SK-N-SH treated with all-trans-retinoic acid at 6 μM for 48 hours (cell line): ENCODE measurements around the gene PHF1.
"Not testable (repeated sequence)": the region's sequence is repeated elsewhere in the genome, so short reads cannot be mapped to it uniquely, and the experiment has no call there.

ENCODE experiments used
- ATAC-seq: fragments of 200-7000 bp; cut with Tn5 transposase; 3 replicates; pipeline ENCODE4 v1.9.1; 2020; ENCODE audit warnings: mild to moderate bottlenecking, moderate library complexity
- ARNTL ChIP-seq: fragments of 450-650 bp; formaldehyde crosslinking; IDR thresholded peaks from 2 replicates; pipeline ENCODE4 v1.5.0; 2020; ENCODE audit warnings: low read depth, mild to moderate bottlenecking, moderate library complexity, borderline replicate concordance
- BACH2 ChIP-seq: fragments of 250-450 bp; sonication (Bioruptor Pico); IDR thresholded peaks from 2 replicates; pipeline ENCODE4 v1.9.0; 2021; ENCODE audit warnings: mild to moderate bottlenecking, borderline replicate concordance
- ESRRG ChIP-seq: fragments of 250-450 bp; sonication (Bioruptor Pico); IDR thresholded peaks from 2 replicates; pipeline ENCODE4 v1.6.1; 2021; ENCODE audit warnings: mild to moderate bottlenecking
- GLIS3 ChIP-seq: fragments of 250-450 bp; sonication (Bioruptor Pico); IDR thresholded peaks from 2 replicates; pipeline ENCODE4 v1.5.0; 2020; ENCODE audit warnings: mild to moderate bottlenecking, moderate library complexity
- ISL1 ChIP-seq: fragments of 250-450 bp; sonication (Bioruptor Pico); IDR thresholded peaks from 2 replicates; pipeline ENCODE4 v2.1.2; 2022; ENCODE audit warnings: mild to moderate bottlenecking, moderate library complexity
- RARB ChIP-seq: fragments of 250-450 bp; sonication (Bioruptor Pico); IDR thresholded peaks from 2 replicates; pipeline ENCODE4 v1.8.0; 2021; ENCODE audit warnings: mild to moderate bottlenecking, moderate library complexity
- SNAI2 ChIP-seq: fragments of 250-450 bp; sonication (Bioruptor Pico); IDR thresholded peaks from 2 replicates; pipeline ENCODE4 v1.5.0; 2020; ENCODE audit warnings: mild to moderate bottlenecking, moderate library complexity
- TCF4 ChIP-seq: fragments of 250-450 bp; sonication (Bioruptor Pico); IDR thresholded peaks from 2 replicates; pipeline ENCODE4 v1.8.0; 2021; ENCODE audit warnings: mild to moderate bottlenecking, moderate library complexity, borderline replicate concordance
- TOX ChIP-seq: fragments of 250-450 bp; sonication (Bioruptor Pico); IDR thresholded peaks from 2 replicates; pipeline ENCODE4 v1.8.0; 2021; ENCODE audit warnings: mild to moderate bottlenecking, moderate library complexity, borderline replicate concordance
- ZFP3 ChIP-seq: fragments of 250-450 bp; sonication (Bioruptor Pico); IDR thresholded peaks from 2 replicates; pipeline ENCODE4 v1.5.0; 2020; ENCODE audit warnings: mild to moderate bottlenecking, moderate library complexity
- ZNF70 ChIP-seq: fragments of 450-650 bp; formaldehyde crosslinking; IDR thresholded peaks from 2 replicates; pipeline ENCODE4 v1.5.0; 2020; ENCODE audit warnings: mild to moderate bottlenecking, moderate library complexity
- TF ChIP-seq, protein P1 (sequence below): fragments of 250-450 bp; sonication (Bioruptor Pico); IDR thresholded peaks from 2 replicates; pipeline ENCODE4 v1.8.0; 2021; ENCODE audit warnings: low read depth, mild to moderate bottlenecking, moderate library complexity, borderline replicate concordance
- TF ChIP-seq, protein P2 (sequence below): fragments of 250-450 bp; sonication (Bioruptor Pico); IDR thresholded peaks from 2 replicates; pipeline ENCODE4 v1.5.0; 2020; ENCODE audit warnings: mild to moderate bottlenecking, moderate library complexity
- TF ChIP-seq, protein P3 (sequence below): fragments of 250-450 bp; sonication (Bioruptor Pico); IDR thresholded peaks from 2 replicates; pipeline ENCODE4 v1.8.0; 2020; ENCODE audit warnings: mild to moderate bottlenecking, moderate library complexity, borderline replicate concordance
- TF ChIP-seq, protein P4 (sequence below): fragments of 250-450 bp; sonication (Bioruptor Pico); IDR thresholded peaks from 2 replicates; pipeline ENCODE4 v1.5.1; 2021; ENCODE audit warnings: mild to moderate bottlenecking, moderate library complexity
- TF ChIP-seq, protein P5 (sequence below): fragments of 250-450 bp; sonication (Bioruptor Pico); IDR thresholded peaks from 2 replicates; pipeline ENCODE4 v1.5.1; 2020; ENCODE audit warnings: low read depth, mild to moderate bottlenecking, moderate library complexity

Gene PHF1

DNA sequence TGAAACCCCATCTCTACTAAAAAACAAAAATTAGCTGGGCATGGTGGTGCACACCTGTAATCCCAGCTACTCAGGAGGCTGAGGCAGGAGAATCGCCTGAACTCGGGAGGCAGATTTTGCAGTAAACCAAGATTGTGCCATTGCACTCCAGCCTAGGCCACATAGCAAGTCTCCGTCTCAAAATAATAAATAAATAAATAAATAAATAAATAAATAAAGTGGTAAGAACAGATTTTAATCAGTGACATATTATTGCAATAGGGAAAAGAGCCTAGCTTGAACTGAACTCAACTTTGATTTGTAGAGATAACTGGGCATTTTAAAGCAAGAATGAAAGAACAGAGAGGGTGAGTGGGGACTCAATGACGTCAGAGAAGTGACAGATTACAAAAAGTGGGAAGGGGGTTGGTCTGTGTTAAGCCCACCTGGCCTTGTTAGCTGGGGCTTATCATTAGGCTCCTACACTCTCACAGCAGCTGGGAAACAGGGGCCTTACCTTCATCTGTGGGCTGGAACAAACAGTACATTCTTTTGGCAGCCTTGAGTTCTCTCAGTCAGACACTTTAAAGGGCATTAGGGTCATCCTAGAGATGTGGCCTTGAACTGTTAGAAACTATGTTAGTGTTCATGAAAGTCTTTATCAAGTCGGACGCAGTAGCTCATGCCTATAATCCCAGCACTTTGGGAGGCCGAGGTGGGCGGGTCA is 43.7 kb upstream of the PHF1 start (continued):
- TF ChIP-seq, protein P1, sequence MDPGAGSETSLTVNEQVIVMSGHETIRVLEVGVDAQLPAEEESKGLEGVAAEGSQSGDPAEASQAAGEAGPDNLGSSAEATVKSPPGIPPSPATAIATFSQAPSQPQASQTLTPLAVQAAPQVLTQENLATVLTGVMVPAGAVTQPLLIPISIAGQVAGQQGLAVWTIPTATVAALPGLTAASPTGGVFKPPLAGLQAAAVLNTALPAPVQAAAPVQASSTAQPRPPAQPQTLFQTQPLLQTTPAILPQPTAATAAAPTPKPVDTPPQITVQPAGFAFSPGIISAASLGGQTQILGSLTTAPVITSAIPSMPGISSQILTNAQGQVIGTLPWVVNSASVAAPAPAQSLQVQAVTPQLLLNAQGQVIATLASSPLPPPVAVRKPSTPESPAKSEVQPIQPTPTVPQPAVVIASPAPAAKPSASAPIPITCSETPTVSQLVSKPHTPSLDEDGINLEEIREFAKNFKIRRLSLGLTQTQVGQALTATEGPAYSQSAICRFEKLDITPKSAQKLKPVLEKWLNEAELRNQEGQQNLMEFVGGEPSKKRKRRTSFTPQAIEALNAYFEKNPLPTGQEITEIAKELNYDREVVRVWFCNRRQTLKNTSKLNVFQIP (CRISPR knock-in tag) = no peak
- TF ChIP-seq TOX (CRISPR knock-in tag) (no peak), ZNF70 (CRISPR knock-in tag) (no peak), ESRRG (CRISPR knock-in tag) (no peak), ARNTL (no peak)

DNA sequence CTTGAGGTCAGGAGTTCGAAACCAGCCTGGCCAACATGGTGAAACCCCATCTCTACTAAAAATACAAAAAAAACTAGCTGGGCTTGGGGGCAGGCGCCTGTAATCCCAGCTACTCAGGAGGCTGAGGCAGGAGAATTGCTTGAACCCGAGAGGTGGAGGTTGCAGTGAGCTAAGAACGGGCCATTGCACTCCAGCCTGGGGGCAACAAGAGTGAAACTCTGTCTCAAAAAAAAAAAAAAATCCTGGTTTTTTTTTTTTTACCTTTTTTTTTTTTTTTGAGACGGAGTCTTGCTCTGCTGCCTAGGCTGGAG is 43.1 kb upstream of the PHF1 start:
- not testable (repeated sequence) for ATAC-seq

DNA sequence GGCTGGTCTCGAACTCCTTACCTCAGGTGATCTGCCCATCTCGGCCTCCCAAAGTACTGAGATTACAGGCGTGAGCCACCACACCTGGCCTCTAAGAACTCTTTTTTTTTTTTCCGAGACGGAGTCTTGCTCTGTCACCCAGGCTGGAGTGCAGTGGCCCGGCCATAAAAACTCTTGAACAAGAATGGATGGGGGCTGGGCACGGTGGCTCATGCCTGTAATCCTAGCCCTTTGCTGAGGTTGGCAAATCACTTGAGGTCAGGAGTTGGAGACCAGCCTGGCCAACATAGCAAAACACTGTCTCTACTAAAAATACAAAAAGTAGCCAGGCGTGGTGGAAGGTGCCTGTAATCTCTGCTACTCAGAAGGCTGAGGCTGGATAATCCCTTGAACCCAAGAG is 38.9 kb upstream of the PHF1 start:
- not testable (repeated sequence) for ATAC-seq

DNA sequence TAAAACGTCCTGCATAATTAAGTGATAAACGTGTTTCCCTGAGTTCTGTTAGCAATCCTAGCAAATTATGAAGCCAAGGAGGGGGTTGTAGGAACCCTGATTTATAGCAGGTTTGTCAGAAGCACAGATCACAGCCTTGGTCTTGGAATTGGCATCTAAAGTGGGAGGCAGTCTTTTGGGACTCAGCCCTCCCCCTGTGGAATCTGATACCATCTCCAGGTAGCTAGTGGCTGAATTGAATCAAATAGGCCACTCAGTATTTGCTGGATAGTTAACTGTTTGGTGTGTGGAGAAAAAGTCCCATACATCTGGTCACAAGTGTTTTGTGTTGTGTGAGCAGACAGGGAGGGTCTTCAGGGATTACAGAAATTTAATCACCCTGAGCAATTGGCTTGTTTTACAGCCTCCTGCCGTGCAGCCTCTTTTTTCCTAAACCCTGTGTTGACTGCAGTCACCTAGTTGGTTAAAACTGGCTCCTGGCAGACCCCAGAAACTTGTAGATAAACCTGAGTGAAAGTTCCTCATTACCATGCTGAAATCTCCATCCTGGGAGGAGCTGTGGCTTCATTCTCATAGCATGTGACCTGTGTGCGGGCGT is 38.2 kb upstream of the PHF1 start:
- TF ChIP-seq SNAI2 (CRISPR knock-in tag) (no peak), TCF4 (no peak), GLIS3 (CRISPR knock-in tag) (no peak), RARB (CRISPR knock-in tag) (no peak)
- TF ChIP-seq, protein P2, sequence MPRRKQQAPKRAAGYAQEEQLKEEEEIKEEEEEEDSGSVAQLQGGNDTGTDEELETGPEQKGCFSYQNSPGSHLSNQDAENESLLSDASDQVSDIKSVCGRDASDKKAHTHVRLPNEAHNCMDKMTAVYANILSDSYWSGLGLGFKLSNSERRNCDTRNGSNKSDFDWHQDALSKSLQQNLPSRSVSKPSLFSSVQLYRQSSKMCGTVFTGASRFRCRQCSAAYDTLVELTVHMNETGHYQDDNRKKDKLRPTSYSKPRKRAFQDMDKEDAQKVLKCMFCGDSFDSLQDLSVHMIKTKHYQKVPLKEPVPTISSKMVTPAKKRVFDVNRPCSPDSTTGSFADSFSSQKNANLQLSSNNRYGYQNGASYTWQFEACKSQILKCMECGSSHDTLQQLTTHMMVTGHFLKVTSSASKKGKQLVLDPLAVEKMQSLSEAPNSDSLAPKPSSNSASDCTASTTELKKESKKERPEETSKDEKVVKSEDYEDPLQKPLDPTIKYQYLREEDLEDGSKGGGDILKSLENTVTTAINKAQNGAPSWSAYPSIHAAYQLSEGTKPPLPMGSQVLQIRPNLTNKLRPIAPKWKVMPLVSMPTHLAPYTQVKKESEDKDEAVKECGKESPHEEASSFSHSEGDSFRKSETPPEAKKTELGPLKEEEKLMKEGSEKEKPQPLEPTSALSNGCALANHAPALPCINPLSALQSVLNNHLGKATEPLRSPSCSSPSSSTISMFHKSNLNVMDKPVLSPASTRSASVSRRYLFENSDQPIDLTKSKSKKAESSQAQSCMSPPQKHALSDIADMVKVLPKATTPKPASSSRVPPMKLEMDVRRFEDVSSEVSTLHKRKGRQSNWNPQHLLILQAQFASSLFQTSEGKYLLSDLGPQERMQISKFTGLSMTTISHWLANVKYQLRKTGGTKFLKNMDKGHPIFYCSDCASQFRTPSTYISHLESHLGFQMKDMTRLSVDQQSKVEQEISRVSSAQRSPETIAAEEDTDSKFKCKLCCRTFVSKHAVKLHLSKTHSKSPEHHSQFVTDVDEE (CRISPR knock-in tag) = no peak
- TF ChIP-seq, protein P3, sequence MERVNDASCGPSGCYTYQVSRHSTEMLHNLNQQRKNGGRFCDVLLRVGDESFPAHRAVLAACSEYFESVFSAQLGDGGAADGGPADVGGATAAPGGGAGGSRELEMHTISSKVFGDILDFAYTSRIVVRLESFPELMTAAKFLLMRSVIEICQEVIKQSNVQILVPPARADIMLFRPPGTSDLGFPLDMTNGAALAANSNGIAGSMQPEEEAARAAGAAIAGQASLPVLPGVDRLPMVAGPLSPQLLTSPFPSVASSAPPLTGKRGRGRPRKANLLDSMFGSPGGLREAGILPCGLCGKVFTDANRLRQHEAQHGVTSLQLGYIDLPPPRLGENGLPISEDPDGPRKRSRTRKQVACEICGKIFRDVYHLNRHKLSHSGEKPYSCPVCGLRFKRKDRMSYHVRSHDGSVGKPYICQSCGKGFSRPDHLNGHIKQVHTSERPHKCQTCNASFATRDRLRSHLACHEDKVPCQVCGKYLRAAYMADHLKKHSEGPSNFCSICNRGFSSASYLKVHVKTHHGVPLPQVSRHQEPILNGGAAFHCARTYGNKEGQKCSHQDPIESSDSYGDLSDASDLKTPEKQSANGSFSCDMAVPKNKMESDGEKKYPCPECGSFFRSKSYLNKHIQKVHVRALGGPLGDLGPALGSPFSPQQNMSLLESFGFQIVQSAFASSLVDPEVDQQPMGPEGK = no peak
- TF ChIP-seq, protein P4, sequence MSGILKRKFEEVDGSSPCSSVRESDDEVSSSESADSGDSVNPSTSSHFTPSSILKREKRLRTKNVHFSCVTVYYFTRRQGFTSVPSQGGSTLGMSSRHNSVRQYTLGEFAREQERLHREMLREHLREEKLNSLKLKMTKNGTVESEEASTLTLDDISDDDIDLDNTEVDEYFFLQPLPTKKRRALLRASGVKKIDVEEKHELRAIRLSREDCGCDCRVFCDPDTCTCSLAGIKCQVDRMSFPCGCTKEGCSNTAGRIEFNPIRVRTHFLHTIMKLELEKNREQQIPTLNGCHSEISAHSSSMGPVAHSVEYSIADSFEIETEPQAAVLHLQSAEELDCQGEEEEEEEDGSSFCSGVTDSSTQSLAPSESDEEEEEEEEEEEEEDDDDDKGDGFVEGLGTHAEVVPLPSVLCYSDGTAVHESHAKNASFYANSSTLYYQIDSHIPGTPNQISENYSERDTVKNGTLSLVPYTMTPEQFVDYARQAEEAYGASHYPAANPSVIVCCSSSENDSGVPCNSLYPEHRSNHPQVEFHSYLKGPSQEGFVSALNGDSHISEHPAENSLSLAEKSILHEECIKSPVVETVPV = no peak
- TF ChIP-seq, protein P5, sequence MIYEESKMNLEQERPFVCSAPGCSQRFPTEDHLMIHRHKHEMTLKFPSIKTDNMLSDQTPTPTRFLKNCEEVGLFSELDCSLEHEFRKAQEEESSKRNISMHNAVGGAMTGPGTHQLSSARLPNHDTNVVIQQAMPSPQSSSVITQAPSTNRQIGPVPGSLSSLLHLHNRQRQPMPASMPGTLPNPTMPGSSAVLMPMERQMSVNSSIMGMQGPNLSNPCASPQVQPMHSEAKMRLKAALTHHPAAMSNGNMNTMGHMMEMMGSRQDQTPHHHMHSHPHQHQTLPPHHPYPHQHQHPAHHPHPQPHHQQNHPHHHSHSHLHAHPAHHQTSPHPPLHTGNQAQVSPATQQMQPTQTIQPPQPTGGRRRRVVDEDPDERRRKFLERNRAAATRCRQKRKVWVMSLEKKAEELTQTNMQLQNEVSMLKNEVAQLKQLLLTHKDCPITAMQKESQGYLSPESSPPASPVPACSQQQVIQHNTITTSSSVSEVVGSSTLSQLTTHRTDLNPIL (CRISPR knock-in tag) = no peak
- no peak for ATAC-seq

DNA sequence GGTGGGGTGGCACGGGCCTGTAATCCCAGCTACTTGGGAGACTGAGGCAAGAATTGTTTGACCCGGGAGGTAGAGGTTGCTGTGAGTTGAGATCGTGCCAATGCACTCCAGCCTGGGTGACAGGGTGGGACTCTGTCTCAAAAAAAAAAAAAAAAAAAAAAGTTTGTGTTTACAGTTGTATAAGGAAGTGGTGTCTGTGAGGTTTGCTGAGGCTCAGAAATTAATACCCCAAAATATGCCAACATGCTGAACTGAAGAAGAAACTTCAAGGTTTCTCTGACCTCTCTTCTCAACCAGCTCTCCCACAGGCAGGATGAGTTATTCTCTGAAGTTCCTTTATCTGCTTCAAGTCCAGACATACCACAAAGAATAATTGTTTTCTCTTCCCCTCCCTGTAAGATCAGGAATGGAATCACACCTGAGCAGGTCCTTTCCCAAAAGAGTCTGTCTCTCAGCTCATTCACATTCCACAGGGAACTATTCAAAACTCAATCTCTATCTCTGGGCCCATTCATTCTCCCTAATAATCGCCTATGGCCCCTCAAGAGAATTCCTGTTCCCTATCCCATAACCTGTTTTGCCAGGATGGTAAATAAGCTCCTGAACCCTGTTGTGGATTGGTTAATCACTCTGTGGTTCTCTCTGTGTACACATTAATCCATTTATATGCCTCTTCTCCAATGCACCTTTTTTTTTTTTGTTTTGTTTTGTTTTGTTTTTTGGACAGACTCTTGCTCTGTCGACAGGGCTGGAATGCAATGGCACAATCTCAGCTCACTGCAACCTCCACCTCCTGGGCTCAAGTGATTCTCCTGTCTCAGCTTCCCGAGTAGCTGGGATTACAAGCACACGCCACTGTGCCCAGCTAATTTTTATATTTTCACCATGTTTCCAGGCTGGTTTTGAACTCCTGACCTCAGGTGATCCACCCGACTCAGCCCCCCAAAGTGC is 36.6 kb upstream of the PHF1 start:
- ATAC-seq = no peak; the same call in 2 of the 3 replicates
- no peak for TF ChIP-seq RARB (CRISPR knock-in tag)
- TF ChIP-seq BACH2 (CRISPR knock-in tag) = no peak
- TF ChIP-seq, protein P4 = no peak
- TF ChIP-seq, protein P5 (CRISPR knock-in tag) = no peak
- TF ChIP-seq ZFP3 (CRISPR knock-in tag) = no peak
- no peak for TF ChIP-seq ISL1
- no peak for TF ChIP-seq GLIS3 (CRISPR knock-in tag)
- TF ChIP-seq, protein P2 (CRISPR knock-in tag) = no peak
